ENCODE measurements around the gene NEAT1.
A peak's percentile ranks its signal among the peaks of the same experiment; 100 is the strongest.

The NEAT1 gene

DNA sequence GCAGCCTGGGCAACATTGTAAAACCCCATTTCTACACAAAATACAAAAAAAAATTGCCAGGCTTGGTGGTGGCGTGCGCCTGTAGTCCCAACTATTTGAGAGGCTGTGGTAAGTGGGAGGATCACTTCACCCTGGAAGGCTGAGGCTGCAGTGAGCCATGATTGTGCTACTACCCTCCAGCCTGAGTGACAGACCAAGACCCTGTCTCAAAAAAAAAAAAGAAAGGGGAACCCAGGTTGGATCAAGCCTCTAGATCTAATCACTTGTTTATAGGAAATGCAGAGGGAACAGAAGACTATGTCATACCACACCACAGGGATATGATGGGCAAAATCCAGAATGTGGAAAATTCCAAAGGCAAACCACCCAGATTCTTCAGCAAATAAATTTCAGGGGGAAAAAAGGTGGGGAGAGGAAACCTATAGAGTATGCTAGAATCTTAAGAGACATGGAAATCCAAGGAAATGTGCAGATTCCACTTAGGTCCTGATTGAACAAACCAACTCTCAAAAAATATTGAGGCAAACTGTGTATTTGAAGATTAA is 59.8 kb downstream of the NEAT1 start:
- no peak for DNase-seq (ENCODE audit: low spot score)

DNA sequence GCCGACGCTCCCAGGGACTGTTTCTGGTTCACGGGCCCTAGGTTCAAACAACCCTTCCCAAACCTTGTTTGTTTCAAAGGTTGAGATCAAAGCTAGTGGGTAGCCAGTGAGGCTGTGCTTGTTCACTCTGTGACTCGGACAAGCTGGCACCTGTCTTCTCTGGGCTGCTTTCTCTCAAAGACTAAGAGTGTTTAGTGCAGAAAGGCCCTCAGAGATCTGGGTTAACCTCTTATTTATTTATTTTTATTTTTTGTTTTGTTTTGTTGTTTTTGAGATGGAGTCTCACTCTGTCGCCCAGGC is 63.3 kb downstream of the NEAT1 start:
- peak; percentile 4 for DNase-seq (ENCODE audit: low spot score)

DNA sequence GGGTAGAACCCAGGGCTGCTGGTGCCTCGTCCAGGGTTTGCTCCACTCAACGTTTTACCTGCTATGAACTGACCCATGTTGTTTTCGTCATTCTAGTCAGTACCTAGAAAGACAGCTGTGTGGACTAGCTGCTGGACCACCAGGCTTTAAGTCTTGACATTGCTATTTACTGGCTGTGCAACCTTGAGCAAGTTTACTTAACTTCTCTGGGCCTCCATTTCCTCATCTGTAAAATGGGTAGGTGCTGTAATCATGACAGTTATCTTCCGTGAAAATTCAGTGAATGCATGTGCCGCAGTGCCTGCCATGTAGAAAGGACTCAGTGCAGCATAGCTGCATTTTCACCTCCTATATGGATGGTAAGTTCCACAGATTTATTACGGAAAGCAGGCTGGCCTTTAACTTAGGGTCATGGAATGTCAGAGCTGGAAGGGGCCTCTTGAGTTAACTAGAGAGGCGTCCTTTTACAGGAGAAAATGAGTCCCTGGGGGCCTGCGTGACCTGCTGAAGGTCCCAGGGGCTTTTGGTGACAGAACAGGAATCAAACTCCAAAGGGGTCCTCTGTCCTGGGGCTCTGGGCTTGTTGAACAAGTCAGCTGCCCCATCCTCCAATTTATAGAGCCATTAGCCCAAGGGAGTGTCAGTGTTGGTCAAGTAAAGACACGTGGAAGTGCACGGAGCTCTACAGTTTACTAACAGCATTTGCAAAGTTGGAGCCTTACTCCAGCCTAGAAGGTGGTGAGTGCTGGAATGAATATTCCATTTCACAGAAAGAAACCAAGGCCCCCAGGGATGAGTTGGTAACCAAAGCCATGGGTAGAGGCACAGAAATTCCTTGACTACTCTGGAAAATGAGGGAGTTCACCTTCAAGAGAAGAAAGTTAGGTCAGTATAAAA is 64.2 kb downstream of the NEAT1 start:
- no peak for DNase-seq (ENCODE audit: low spot score)

DNA sequence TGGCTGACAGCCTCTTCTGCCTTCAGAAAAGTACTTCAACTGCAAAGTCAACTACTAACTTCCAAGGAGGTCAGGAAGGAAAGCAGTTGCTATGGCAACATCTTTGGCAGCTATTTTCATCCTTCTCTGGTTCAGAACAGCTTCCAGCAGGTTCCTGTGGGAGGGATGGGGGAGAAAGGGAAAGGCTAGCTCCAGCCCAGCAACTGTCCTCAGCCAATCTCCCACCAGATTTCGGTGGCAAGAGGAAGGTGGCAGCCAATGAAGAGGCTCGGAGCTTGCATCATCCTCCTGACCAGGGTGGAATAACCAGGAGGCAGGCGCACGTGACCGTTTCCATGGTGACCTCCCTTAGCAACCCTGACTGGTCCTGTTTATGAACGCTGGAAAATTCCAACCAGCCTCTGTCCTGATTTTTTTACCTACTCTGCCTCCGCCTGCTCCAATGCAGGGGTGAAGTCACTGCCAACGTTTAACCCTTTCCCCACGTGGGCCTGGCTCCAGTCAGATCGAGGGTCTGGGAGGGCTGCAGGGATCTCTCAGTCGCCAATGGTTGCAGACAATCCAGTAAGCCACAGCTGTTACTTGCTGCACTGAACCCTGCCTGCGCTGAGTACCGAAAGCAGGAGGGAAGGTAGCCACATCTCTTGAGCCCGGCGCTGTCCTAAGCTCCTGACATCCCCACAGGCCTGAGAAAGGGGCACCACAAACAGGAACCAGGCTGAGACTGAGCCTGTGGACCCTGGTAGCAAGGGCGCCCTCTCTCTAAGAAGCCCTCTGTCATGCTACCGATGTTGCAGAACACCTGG is 65.1 kb downstream of the NEAT1 start:
- peak; percentile 96 for DNase-seq (ENCODE audit: low spot score)

DNA sequence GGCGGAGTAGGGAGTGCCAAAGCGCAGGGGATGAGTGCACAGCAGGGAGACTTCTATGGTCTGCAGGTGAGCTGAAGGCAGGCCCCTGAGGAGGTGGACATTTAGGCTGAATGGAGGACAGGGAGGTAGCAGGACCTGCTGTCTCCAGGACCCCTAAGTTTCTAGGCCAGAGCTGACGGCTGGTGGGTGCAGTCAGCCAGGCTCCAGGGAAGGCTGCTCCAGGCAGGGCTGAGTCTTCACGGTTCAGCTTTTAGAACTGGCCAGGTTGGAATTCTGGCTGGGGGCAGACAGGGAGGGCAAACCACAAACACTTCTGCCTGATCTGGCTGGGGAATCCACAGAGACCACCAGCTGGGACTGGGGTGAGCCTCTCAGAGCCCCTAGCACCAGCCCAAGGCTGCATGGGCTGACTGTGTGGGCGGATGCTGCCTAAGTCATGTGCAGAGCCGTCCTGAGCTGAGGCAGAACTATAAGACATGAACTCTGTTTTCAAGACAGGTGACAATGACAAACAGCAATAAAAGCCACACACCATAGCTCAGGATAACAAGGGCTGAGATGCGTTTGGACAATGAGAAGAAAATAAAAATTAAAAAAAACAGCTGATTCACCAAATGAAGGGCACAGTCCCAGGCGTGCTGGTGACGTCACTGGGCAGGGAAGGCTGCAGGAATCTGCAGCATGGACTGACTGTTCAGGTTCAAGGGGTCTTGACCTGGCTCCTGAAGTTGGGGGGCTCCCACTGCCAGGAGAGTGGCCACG is 65.9 kb downstream of the NEAT1 start:
- peak; percentile 59 for DNase-seq (ENCODE audit: low spot score)

DNA sequence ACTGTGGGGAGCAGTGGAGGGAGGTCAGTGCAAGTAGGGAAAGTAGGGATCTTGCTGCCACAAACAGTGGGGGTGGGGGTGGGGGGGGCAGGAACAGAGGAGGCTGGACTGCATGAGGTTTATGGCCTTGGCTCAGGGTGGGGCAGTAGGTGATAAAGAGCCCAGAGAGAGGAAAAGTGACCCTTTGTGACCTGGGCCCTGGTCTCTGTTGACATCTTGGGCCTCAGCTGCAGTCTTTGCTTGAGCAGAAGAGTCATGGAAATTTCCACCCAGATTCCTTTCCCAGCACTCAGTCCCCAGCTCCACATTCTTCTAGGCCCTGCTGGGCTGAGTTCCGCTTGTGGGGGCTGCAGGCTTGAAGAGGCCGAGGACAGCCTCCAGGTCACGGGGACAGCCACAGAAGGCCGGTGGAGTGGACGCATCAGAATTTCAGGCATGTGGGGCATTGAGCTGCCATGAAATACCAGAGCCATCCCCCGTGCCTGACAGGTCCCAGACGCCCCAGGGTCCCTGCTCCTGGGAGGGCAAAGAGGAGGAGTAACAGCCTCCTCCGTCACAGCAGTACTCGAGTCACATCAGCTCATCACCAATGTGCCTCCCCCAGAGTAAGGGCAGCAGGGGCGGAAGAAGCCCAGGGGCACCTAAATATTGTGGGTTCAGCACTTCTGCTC is 66.6 kb downstream of the NEAT1 start:
- peak; percentile 25 for DNase-seq (ENCODE audit: low spot score)

DNA sequence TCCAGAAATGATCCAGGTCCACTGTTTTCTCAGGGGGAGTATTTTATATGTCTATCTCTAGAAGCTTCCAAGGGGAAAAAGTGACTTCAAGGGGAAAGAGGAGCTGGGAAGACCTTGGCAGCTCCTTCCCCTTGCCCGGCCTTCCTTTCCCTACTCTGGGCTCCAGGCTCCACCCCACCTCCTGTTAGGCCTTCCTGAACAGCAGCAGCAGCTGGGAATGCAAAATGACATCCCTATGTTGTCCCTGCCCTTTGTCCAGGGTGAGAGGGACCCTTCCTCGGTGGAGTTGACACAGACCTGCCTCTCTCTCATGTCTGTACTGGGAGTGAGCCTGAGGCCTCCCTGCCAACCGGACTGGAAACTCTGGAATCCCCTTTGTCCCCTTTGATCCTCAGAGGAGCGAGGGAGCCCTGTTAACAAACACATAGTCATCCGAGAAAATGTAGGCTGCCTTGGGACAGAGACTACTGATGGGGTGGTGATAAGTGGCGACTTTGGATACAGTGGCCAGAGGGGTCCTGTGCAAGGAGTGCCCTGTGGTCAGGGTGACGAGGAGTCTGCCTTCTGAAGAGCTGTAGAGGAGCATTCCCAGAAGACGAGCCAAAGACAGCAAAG is 67.2 kb downstream of the NEAT1 start:
- DNase-seq (ENCODE audit: low spot score): no peak

DNA sequence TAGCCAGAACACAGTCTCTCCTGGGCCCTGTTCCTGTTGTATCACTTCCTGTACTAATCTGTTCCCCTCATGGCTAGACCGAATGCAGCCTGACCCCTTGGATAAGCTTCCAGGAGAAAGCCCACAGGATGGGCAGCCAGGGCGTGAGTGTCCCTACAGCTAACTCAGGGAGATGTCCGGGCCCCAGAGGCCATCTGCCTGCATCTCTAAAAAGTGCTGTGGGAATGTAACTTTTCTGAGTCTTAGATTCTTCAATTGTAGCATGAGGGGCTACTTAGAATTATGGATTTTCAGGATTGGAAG is 68.5 kb downstream of the NEAT1 start:
- no peak for DNase-seq (ENCODE audit: low spot score)

DNA sequence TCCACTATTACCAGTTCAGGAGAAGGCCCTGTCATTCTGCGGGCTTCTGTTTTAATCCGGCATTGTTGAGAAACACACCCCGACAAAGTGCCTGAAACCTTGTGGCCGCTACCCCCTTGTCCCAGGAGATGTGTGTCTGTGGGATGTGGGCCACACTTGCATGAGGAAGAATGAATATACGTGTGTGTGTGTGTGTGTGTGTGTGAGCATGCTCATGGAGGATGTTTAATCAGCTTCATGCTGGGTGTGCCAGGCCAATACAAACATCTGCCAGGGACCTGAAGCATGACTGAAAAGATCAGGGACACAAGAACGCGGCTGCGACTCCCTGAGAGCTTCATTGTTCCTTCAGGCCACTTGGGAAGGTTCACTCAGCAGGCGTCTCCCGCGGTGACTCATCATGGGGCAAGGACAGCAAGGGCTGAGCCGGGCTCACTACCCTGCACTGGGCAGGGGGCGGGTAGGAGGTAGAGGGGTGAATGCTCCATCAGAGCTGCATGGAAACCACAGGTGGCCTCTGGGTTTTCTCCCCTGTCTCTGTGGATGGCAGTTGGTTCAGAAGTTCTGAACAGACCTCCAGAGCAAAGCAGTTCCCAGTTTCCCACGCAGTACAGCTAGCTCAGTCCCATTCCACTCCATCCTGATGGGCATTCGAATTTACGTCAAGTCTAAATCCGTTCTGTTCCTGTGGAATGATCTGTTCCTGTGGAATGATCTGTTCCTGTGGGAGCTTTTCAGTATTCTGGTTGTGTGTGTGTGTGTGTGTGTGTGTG is 69.2 kb downstream of the NEAT1 start:
- peak; percentile 82 for DNase-seq (ENCODE audit: low spot score)

DNA sequence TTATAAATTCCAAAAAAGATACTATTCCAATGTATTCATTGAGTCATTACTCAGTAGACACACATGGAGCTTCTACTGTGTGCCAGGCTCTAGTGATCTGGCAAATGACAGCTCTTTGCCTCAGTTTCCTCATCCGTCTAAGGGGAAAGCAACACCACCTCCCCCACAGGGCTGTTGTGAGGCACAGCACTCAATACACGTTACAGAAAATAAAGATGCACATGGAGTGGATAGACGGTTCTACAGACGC is 69.7 kb downstream of the NEAT1 start:
- DNase-seq (ENCODE audit: low spot score): no peak

DNA sequence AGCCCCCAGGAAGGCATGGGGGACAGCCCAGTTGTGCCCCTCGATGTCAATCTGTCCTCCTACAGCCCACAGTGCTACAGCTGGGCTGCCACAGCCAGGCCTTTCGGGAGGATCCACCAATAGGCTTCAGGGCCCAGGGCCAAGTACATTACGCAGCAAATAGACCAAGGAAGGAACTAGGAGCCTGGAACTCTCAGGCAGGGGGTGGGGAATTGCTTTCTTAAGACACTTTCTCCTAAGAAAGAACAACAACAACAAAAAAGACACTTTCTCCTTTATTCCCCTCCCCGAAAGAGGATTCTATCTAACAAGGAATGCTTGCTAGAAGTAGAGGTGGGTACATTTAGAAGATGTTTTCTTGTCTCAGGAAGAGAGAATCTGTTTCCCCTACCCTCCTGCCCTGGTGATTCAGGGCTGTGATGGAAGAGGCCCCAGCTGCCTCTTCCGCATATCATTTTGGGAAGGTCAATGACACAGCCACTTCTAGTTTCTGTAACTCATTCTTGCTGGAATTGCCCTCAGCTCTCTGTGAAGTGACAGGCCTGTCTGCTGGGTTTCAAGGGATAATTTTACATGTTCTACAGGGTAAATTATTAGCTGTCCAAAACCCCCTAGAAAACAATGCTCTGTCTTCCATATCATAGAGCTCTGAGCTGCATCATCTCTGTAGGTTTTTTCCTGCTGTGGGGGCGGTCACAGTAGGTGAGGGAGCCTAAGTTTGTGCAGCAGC is 70.2 kb downstream of the NEAT1 start:
- peak; percentile 91 for DNase-seq (ENCODE audit: low spot score)

DNA sequence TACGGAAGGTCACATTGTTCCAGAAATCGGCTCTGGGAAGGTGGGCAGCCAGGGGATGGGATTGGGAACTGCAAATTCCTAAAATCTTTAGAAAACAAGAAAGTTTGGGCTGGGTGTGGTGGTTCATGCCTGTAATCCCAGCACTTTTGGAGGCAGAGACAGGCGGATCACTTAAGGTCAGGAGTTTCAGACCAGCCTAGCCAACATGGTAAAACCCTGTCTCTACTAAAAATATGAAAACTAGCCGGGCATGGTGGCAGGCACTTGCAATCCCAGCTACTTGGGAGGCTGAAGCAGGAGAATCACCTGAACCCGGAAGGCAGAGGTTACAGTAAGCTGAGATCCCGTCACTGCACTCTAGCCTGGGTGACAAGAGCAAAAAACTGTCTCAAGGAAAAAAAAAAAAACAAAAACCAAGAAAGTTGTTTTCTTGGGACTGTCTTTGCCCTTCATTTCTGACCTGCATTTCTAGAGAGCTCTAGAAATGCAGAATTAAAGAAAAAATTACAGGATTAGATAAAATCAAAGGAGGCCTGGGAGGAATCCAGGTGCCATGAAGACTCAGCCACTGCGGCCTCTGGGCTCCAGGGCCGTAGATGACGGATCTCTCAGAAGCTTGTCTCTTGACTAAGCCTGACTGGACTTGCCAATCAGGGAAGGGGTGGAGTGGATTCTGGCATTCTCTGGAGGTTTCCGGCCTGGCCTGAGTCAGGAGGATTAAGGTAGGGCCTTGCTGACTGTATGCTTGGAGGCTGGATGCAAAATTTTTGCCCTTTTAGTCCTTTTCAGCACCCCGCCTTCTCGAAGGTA is 71.0 kb downstream of the NEAT1 start:
- DNase-seq (ENCODE audit: low spot score): peak; percentile 65

Measured in hematopoietic multipotent progenitor cell treated with erythropoietin and hydrocortisone succinate and interleukin-3 and kit ligand, for 17 days (in vitro differentiated cells).